HG03175 (cell line): ENCODE data around the gene PNPO.
A peak's percentile ranks its signal among the peaks of the same experiment; 100 is the strongest.

ENCODE experiments used
- ATAC-seq: cut with Tn5 transposase; IDR thresholded peaks from one replicate; pipeline ENCODE4 v1.9.1; 2021; ENCODE audit warnings: mild to moderate bottlenecking, moderate library complexity; ENCODE audit not compliant: unreplicated experiment

Gene PNPO

GRCh38 chr17:47948706-47949196 lies 7.4 kb downstream of the PNPO start:
- no peak for ATAC-seq

- ATAC-seq = peak; percentile 63
Measured at GRCh38 chr17:47949197-47949759, 7.9 kb downstream of the PNPO start.

GRCh38 chr17:47949946-47950345 lies 8.6 kb downstream of the PNPO start:
- ATAC-seq = peak; percentile 8

GRCh38 chr17:47950448-47950847 lies 9.1 kb downstream of the PNPO start:
- ATAC-seq = no peak

- ATAC-seq = no peak
Measured at GRCh38 chr17:47952171-47953021, 11.0 kb downstream of the PNPO start.

GRCh38 chr17:47953909-47954308 lies 12.5 kb downstream of the PNPO start:
- no peak for ATAC-seq

- no peak for ATAC-seq
Measured at GRCh38 chr17:47955497-47956461, 14.4 kb downstream of the PNPO start.

- no peak for ATAC-seq
Measured at GRCh38 chr17:47956791-47957590, 15.6 kb downstream of the PNPO start.

- ATAC-seq = no peak
Measured at GRCh38 chr17:47957591-47958490, 16.5 kb downstream of the PNPO start, which contains the start of gene PRR15L. Gene PRR15L (minus strand): TSS chr17:47957883. CDS start chr17:47953234, 4,649 bp downstream.

- ATAC-seq = no peak
Measured at GRCh38 chr17:47959825-47960655, 18.7 kb downstream of the PNPO start.

GRCh38 chr17:47961406-47961805 lies 20.0 kb downstream of the PNPO start:
- no peak for ATAC-seq

- ATAC-seq = no peak
Measured at GRCh38 chr17:47962901-47963300, 21.5 kb downstream of the PNPO start.

- no peak for ATAC-seq
Measured at GRCh38 chr17:47964856-47965255, 23.5 kb downstream of the PNPO start.

- ATAC-seq = no peak
Measured at GRCh38 chr17:47966079-47966519, 24.7 kb downstream of the PNPO start.

GRCh38 chr17:47967607-47968252 lies 26.4 kb downstream of the PNPO start:
- no peak for ATAC-seq

GRCh38 chr17:47968836-47969235 lies 27.5 kb downstream of the PNPO start:
- ATAC-seq = no peak

GRCh38 chr17:47969930-47970724 lies 28.8 kb downstream of the PNPO start:
- no peak for ATAC-seq
